Hematopoietic multipotent progenitor cell treated with erythropoietin and hydrocortisone succinate and interleukin-3 and kit ligand, for 4 days (in vitro differentiated cells): ENCODE data around the gene EGF.

Source experiments
- DNase-seq: peaks from one replicate; pipeline ENCODE4 v3.0.0-alpha.2; 2015

The EGF gene

DNA sequence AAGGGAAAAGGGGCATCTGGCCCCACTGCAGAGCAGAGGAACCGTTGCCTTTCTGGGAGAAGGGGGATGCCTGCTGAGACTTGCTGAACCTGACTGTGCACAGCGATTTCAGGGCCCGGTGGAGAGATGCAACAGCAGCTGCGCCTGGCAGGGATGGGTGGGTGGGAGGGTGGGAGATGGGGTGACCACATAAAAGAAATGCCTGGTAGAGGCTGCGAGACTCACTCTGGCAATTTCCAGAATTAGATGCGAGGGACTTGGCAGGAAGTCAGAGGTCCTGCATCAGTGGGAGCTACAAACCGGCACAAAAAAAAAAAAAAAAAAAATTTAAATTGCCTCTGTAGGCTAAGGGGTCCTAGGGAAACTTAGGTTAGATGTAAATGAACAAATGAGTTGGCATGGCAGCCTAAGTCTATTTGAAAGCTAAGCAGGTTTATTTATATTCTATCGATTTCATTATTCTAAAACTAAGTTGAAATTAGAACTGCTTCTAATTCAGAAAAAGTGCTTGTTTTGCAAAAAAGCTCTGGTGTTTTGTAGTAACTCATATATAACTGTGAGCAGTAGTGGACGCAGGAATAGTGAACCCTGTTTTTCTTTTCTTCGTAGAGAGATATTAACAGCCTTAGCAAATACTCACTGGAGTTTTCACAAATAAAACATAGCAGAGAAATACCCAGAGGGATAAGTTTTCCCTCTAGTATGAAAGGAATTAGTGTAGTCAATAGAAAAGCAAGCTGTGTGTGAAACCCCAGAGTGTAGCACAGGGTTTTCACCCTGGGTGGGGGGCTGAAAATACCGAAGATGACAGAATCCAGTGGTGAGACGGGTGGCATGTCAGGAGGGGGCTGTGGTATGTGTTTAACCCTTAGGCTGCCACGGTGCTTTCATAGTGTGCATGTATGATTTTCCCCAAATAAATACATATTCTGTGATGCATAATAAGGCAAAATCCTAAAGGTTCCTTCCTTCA lies 130.1 kb downstream of the EGF start:
- no peak for DNase-seq

DNA sequence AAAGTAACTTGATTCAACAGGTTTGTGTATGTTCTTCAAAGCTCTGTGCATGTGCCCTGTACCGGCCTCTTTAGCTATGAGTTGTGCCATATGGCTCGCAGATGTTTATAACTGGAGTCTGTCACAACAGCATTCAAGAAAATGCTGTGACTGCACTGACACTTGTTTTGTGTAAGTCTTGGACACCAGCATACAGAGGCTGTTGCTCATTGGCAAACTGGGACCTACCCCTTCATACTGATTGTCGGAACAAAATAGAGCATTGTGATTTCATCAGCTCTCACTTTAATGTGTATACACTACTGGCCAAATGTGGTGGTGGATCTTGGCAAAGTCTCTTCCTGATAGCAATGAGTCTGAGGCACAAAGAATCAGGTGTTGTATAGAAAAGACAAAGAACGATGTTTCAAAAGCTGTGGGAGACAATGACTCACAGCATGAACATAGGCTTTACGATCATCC lies 133.9 kb downstream of the EGF start:
- DNase-seq: no peak

DNA sequence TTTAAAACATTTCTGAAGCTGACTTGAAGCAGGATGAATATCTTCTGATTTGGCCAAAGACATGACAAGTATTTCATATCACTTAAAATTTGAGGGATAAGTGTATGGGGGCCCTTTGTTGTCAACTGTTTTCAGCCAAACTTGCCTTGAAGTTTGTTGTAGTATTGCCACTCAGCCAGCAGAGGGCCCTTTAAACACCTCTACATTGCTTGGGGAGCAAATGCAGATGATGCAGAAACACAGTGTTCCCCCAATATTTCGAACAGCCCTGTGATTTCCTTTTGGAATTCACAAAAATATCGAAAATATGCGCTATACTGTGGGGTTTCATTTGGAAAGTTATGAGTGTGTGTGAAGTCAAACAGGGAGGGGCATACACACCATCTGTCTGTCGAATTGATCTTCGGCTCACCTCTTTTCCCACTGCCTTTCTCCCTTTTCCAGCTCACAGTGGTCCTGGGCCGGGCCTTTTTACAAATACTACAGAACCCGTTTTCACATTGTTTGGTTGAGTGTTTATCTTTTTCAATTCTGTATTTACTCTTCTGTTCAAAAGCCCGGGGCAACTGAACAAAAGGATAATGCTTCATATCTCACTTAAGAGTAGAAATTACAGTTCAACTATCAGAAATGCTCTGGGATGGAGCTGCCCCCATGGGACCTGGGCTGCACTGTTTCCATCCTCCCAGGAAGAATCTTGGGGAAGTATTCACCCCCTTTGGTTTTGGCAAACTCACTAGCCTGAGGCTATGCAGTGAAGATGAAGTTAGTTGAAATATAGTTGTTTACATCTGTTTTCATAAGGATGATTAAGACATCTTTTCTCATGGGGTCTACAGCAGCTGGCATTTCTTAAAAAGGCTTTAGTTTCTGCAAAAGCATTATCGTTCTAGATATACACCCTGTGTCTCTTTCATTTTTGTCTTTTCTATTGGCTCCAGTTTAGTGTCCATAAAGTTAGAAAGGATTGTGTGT lies 137.6 kb downstream of the EGF start:
- DNase-seq: peak; percentile 74

- no peak for DNase-seq
Observed at GRCh38 chr4:110055158-110055768, 142.6 kb downstream of the EGF start.

- DNase-seq: no peak
Observed at GRCh38 chr4:110058677-110059076, 146.0 kb downstream of the EGF start.

DNA sequence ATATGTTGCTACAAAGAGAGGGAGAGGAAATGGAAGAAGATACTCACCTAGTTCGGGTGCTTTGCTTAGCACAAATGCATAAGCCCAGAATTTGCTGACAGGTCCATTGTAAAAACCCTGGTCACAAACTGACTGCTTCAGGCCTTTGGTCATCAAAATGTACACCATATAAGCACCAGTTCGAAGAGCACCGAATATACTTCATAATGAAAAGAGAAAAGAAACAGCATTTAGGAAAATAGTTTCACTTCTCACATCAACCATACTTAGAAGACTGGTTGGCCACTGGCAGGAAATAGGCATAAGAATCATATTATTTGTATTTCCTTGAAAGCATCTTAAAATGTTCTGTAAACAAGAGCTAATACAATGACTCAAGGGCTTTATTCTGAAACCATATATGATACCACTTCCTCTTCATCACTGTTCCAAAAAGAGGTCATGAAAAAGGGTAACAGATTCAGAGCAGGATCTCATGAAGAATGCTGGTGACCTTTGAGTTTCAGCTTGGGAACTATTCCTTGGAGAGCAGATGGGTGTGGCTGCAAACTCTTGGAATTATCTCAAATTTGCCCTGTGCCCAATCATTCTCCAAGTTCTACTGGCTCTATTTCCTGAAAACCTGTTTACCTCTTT lies 147.0 kb downstream of the EGF start:
- no peak for DNase-seq

- DNase-seq: peak; percentile 70
Observed at GRCh38 chr4:110061076-110061475, 148.4 kb downstream of the EGF start.
